AG10803 (cell line): Measurements from ENCODE around the gene CEP97.
"Not testable (repeated sequence)": the region's sequence is repeated elsewhere in the genome, so short reads cannot be mapped to it uniquely, and the experiment has no call there.

Experiments used
- DNase-seq: peaks from one replicate; pipeline ENCODE4 v3.0.0; 2010; ENCODE audit warnings: low read depth
- H3K4me3 ChIP-seq: 2 replicates; pipeline ENCODE4 v1.5.1; 2011; ENCODE audit warnings: mild to moderate bottlenecking, low read length, control low read depth
- CTCF ChIP-seq: conservative IDR thresholded peaks from 2 replicates; pipeline ENCODE4 v1.5.1; 2011; ENCODE audit warnings: mild to moderate bottlenecking, low read length, control low read depth, inconsistent platforms

CEP97 gene

GRCh38 chr3:101680466-101680865 lies 43.9 kb upstream of the CEP97 start:
- H3K4me3 ChIP-seq, result no peak overlapping the region
- TF ChIP-seq CTCF, result no peak
- DNase-seq, result no peak

- peak overlapping the region; percentile 98 for H3K4me3 ChIP-seq
- no peak for TF ChIP-seq CTCF
Observed at GRCh38 chr3:101685050-101685400, 39.4 kb upstream of the CEP97 start.

GRCh38 chr3:101685870-101686307 lies 38.5 kb upstream of the CEP97 start:
- H3K4me3 ChIP-seq, result peak overlapping the region; percentile 98

More at GRCh38 chr3:101685050-101685400, 39.4 kb upstream of the CEP97 start:
- DNase-seq, result no peak

GRCh38 chr3:101687142-101687931 lies 37.1 kb upstream of the CEP97 start:
- DNase-seq, result peak; percentile 21
- H3K4me3 ChIP-seq, result peak overlapping the region; percentile 57
- TF ChIP-seq CTCF, result no peak

More at GRCh38 chr3:101685870-101686307, 38.5 kb upstream of the CEP97 start:
- TF ChIP-seq CTCF, result no peak
- DNase-seq, result no peak

- no peak for TF ChIP-seq CTCF
- peak; percentile 12 for DNase-seq
- no peak overlapping the region for H3K4me3 ChIP-seq
Observed at GRCh38 chr3:101689286-101689685, 35.1 kb upstream of the CEP97 start.

GRCh38 chr3:101690972-101691371 lies 33.4 kb upstream of the CEP97 start:
- H3K4me3 ChIP-seq, result no peak overlapping the region
- DNase-seq, result no peak
- no peak for TF ChIP-seq CTCF

- not testable (repeated sequence) for H3K4me3 ChIP-seq, DNase-seq
Observed at GRCh38 chr3:101691685-101692671, 32.4 kb upstream of the CEP97 start.
